Measurements from ENCODE around the gene VDR. TPM values are rescaled to one million over a fixed set of nuclear protein-coding genes. Genes with fewer than 3 reads are reported as not detected.

The VDR gene
- total RNA-seq, 1 donor from 2014 or later = not detected

DNA sequence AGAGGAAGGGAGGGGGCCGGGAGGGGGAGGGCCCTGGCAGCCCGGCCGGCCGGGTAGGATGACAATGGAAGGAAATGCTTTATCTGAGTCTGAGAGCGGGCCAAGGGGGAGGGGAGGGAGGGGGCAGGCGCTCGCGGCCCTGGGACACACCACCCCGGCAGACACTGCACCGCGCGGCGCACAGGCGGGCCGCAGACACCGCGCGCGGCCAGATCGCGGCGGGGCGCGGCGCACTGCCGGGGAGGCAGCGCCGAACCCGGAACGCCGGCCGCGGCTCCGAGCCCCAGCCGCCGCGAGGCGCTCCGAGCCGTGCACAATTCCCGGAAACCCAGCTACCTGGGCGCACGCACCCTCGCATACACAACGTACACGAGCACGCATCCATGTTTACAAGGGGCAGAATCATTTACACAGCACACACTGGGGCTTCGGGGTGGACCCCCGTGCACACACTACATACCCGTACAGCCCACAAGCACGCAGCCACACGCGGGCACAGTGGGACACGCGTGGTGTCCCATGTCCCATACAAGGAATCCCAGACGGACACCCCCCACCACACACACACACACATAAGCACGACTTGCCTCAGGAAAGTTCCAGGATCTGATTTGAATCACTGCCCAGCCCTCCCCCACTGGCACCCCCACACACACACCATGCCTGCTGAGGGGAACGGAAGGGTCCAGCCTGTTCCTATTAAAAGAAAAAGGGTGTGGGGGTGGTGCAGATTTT, 84.7 kb downstream of the VDR start, which contains the start of gene HDAC7:
Gene HDAC7 (minus strand): TSS at position 8 of the 735 bp plus-strand sequence. CDS start 118 bp downstream, outside the sequence.
- Mint-ChIP-seq H3K4me3 (ENCODE audit: unreplicated experiment) (peak within 1 kb of the TSS; percentile 91), H3K27ac (ENCODE audit: unreplicated experiment) (peak within 1 kb of the TSS; percentile 90), H3K4me1 (ENCODE audit: low read depth, unreplicated experiment) (peaks cover 24% of the 10 kb centered on the region), H3K9me3 (ENCODE audit: unreplicated experiment) (peaks cover 16% of the 10 kb centered on the region), H3K27me3 (ENCODE audit: unreplicated experiment) (peaks cover 18% of the 10 kb centered on the region), H3K36me3 (ENCODE audit: unreplicated experiment) (no peaks in the 10 kb centered on the region)
- peak; percentile 80 for DNase-seq
- TF ChIP-seq, protein P1, sequence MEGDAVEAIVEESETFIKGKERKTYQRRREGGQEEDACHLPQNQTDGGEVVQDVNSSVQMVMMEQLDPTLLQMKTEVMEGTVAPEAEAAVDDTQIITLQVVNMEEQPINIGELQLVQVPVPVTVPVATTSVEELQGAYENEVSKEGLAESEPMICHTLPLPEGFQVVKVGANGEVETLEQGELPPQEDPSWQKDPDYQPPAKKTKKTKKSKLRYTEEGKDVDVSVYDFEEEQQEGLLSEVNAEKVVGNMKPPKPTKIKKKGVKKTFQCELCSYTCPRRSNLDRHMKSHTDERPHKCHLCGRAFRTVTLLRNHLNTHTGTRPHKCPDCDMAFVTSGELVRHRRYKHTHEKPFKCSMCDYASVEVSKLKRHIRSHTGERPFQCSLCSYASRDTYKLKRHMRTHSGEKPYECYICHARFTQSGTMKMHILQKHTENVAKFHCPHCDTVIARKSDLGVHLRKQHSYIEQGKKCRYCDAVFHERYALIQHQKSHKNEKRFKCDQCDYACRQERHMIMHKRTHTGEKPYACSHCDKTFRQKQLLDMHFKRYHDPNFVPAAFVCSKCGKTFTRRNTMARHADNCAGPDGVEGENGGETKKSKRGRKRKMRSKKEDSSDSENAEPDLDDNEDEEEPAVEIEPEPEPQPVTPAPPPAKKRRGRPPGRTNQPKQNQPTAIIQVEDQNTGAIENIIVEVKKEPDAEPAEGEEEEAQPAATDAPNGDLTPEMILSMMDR (IDR thresholded peaks at IDR 0.05; ENCODE audit: partially characterized antibody, unreplicated experiment) = no peak

DNA sequence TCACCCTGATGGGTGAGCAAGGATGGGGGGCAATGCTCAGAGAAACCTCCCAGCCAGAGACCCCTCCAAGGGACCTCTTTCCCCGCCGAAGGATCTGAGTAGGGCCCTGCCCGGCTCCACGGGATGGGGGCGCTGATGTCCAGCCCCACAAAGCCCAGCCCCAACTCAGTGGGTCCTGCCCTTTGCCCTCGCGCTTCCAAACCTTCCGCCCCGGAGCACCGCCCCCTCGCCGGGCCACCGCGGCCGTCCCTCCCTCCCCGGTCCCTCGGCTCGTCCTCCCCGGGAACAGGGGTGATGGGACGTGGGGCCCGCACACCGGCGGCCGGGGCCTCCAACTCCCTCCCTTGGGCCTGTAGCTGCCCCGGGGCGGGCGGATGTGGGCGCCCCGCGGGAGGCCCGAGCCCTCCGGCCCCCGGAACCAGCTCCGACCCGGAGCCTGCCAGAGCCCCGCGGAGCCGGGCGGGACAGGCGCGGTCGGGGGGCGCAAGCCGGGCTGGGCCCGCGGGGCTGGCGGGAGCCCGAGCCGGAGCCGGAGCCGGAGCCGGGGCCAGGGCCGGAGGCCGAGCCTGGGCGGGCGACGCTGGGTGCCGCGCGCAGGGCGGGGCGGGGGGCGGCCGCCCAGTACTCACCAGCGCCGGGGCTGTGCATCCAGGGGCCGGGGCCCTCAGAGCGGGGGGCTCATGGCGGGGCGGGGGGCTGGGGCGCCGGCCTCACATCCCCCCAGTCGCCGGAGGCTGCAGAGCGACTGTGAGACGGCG, 85.5 kb downstream of the VDR start:
- H3K27ac Mint-ChIP-seq (ENCODE audit: unreplicated experiment) = peak overlapping the region; percentile 43
- no peaks in the 10 kb centered on the region for H3K36me3 Mint-ChIP-seq (ENCODE audit: unreplicated experiment)
- DNase-seq = peak; percentile 77
- H3K4me3 Mint-ChIP-seq (ENCODE audit: unreplicated experiment) = peak overlapping the region; percentile 85
- peaks cover 16% of the 10 kb centered on the region for H3K9me3 Mint-ChIP-seq (ENCODE audit: unreplicated experiment)
- peaks cover 20% of the 10 kb centered on the region for H3K27me3 Mint-ChIP-seq (ENCODE audit: unreplicated experiment)
- TF ChIP-seq, protein P1 (IDR thresholded peaks at IDR 0.05; ENCODE audit: partially characterized antibody, unreplicated experiment) = no peak
- H3K4me1 Mint-ChIP-seq (ENCODE audit: low read depth, unreplicated experiment) = peaks cover 24% of the 10 kb centered on the region

DNA sequence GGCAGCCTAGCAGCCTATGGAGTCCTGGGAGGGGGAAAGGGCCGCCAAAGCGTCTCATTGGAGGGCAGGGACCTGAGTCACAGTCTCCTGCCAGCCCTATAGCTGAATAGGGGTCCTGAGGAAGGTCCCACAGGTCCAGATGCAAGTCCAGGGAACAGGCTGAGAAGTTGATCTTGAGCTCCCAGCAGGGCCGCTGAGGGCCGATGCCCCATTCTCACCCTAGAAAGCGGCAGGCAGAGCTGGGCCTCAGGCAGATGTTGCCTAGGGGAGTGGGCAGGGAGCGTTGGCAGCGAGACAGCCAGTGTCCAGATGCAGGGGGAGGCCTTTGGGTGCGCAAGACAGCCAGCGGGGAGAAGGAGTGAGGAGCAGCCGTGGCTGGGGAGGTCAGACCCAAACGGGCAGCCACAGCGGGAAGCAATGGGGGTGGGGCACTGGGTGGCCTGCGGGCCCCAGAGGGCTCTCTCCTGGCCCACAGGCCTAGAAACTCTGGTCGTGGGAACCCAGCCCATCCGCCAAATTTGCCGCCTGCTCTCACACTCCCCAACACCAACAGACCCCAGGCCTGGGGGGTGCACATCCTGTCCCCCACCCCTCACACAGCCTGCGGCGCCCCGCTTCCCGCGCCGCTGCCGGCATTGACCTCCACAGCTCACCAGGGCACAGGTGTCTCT, 86.2 kb downstream of the VDR start:
- no peak for DNase-seq
- peaks cover 23% of the 10 kb centered on the region for H3K27me3 Mint-ChIP-seq (ENCODE audit: unreplicated experiment)
- peaks cover 27% of the 10 kb centered on the region for H3K4me1 Mint-ChIP-seq (ENCODE audit: low read depth, unreplicated experiment)
- peak overlapping the region; percentile 59 for H3K27ac Mint-ChIP-seq (ENCODE audit: unreplicated experiment)
- peaks cover 16% of the 10 kb centered on the region for H3K9me3 Mint-ChIP-seq (ENCODE audit: unreplicated experiment)
- peak overlapping the region; percentile 85 for H3K4me3 Mint-ChIP-seq (ENCODE audit: unreplicated experiment)
- no peaks in the 10 kb centered on the region for H3K36me3 Mint-ChIP-seq (ENCODE audit: unreplicated experiment)
- TF ChIP-seq, protein P1 (IDR thresholded peaks at IDR 0.05; ENCODE audit: partially characterized antibody, unreplicated experiment) = no peak

DNA sequence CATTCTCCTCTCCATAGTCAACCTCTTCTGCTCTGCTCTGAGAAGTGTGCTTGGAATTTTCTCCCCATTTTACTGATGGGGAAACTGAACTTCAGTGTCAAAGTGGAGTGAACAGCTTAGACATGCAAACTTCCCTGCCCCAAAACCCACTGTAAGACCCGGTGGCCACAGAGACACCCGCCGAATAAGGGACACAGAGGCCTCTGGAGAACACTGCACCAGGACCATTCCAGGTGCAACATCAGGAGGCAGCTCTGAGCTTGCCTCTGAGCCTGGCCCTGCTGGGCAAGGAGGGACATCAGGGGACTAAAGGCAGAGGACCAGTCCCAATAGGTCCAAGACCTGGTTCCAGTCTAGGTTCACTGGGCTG, 86.8 kb downstream of the VDR start:
- TF ChIP-seq, protein P1 (IDR thresholded peaks at IDR 0.05; ENCODE audit: partially characterized antibody, unreplicated experiment) = no peak
- Mint-ChIP-seq H3K27ac (ENCODE audit: unreplicated experiment) (peak overlapping the region; percentile 59), H3K9me3 (ENCODE audit: unreplicated experiment) (peaks cover 16% of the 10 kb centered on the region), H3K36me3 (ENCODE audit: unreplicated experiment) (no peaks in the 10 kb centered on the region), H3K27me3 (ENCODE audit: unreplicated experiment) (peaks cover 23% of the 10 kb centered on the region), H3K4me3 (ENCODE audit: unreplicated experiment) (peak overlapping the region; percentile 85), H3K4me1 (ENCODE audit: low read depth, unreplicated experiment) (peaks cover 32% of the 10 kb centered on the region)
- DNase-seq = no peak
